Lower leg skin (tissue), 4 donors: ENCODE results near the gene CDH13. TPM values are rescaled to one million over a fixed set of nuclear protein-coding genes. Genes with fewer than 3 reads are reported as not detected.

Experiments used
- DNase-seq, 2 donors: peaks; one replicate each; pipeline ENCODE4 v3.0.0-alpha.2; 2019; ENCODE audit warnings: low spot score in 2 of 2
- H3K4me3 ChIP-seq: fragments of 200-600 bp; sonication (generic); 2 replicates; pipeline ENCODE4 v1.5.1; 2017; ENCODE audit warnings: mild to moderate bottlenecking, low read depth; ENCODE audit not compliant: poor library complexity, severe bottlenecking
- POLR2A ChIP-seq, 2 donors: fragments of 450-650 bp; IDR thresholded peaks; one replicate each; pipeline ENCODE4 v1.6.1; 2016 to 2017; ENCODE audit warnings: antibody characterized with exemption in 2 of 2, mild to moderate bottlenecking in 1 of 2, moderate library complexity in 1 of 2
- WGBS, 2 donors: methylation state at CpG; one replicate each; pipeline ENCODE4 v1.1.5; 2018; 5-methylcytosine and 5-hydroxymethylcytosine counted together
- intact Hi-C: fragments of 100-400 bp; cut with DNase I; formaldehyde crosslinking; loops from one replicate; pipeline ENCODE4 v1.15.0; 2023; ENCODE audit warnings: low total_unique reads
- total RNA-seq, 4 donors: library from RNA; depleted of rRNA; stranded (reverse); fragments of >200 nt; gene quantifications; one replicate each; pipeline ENCODE4 v1.1.0, GENCODE V29; 2016
- TF ChIP-seq, protein P1 (sequence below), 3 donors: fragments of 450-650 bp; IDR thresholded peaks; one replicate each; pipeline ENCODE4 v1.5.1; 2016; ENCODE audit warnings: antibody characterized with exemption in 3 of 3, mild to moderate bottlenecking in 3 of 3, moderate library complexity in 2 of 3

Gene CDH13
- total RNA-seq, 4 donors from 2014 or later: 102 to 246 (median 155) TPM

DNA sequence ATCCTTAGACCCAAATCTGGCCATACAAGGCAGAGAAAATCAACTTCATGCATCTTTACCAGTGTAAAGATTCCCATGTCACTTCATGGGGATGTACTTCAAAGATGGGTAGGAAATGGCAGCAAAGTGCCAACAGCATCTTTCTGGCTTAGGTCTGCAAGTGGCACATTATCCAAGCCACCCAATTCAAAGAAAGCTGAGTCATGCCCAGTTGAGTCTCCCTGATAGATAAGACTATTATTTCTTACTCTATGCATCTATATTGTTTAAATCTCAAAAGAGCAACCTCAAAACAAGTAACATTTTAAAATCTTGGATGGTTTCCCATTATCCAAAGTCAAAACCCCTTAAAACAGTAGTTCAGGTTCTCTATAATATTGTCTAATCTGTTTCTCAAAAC is 1119.8 kb downstream of the CDH13 start:
- no peak overlapping the region for H3K4me3 ChIP-seq
- TF ChIP-seq, protein P1, sequence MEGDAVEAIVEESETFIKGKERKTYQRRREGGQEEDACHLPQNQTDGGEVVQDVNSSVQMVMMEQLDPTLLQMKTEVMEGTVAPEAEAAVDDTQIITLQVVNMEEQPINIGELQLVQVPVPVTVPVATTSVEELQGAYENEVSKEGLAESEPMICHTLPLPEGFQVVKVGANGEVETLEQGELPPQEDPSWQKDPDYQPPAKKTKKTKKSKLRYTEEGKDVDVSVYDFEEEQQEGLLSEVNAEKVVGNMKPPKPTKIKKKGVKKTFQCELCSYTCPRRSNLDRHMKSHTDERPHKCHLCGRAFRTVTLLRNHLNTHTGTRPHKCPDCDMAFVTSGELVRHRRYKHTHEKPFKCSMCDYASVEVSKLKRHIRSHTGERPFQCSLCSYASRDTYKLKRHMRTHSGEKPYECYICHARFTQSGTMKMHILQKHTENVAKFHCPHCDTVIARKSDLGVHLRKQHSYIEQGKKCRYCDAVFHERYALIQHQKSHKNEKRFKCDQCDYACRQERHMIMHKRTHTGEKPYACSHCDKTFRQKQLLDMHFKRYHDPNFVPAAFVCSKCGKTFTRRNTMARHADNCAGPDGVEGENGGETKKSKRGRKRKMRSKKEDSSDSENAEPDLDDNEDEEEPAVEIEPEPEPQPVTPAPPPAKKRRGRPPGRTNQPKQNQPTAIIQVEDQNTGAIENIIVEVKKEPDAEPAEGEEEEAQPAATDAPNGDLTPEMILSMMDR (IDR thresholded peaks at IDR 0.05): no peak
- TF ChIP-seq POLR2A (IDR thresholded peaks at IDR 0.05): no peak
- intact Hi-C loops: no loop called here
- DNase-seq: no peak

DNA sequence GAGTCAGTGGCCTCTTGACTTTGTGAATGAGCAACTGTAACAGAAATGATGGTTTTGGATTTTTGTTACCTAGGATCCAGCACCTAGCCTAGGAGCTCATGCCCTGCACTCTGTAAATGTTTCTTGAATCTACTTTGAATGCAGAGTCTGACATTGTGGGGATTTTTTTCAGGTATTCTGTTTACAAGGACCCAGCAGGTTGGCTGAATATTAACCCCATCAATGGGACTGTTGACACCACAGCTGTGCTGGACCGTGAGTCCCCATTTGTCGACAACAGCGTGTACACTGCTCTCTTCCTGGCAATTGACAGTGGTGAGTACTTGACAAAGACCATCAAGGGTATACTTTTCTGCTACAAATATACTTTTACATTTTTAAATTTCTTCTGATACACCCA is 1121.2 kb downstream of the CDH13 start:
- no peak for TF ChIP-seq POLR2A (IDR thresholded peaks at IDR 0.05)
- TF ChIP-seq, protein P1 (IDR thresholded peaks at IDR 0.05): no peak
- intact Hi-C loops: no loop called here
- DNase-seq: no peak
- H3K4me3 ChIP-seq: no peak overlapping the region
- WGBS, 2 donors: 96 to 97% methylated on average over 3 of the region's 3 CpGs

DNA sequence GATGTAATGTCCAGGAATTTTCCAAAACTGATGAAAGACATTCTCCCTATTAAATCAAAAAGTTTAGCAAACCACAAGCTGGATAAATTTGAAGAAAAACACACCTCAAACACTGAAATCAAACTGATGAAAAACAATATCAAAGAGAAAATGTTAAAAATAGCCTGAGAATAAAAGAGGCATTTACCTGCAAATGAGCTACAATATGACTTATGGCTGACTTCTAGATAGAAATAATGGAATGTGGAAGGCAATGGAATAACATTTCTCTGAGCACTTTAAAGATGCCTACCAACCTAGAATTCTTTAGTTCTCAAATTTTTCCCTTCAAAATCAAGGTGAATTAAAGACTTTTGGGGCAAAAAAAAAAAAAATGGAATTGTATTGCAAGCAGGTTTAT is 1128.6 kb downstream of the CDH13 start:
- intact Hi-C loops: no loop called here
- H3K4me3 ChIP-seq: no peak overlapping the region
- no peak for DNase-seq
- no peak for TF ChIP-seq POLR2A (IDR thresholded peaks at IDR 0.05)
- TF ChIP-seq, protein P1 (IDR thresholded peaks at IDR 0.05): no peak

DNA sequence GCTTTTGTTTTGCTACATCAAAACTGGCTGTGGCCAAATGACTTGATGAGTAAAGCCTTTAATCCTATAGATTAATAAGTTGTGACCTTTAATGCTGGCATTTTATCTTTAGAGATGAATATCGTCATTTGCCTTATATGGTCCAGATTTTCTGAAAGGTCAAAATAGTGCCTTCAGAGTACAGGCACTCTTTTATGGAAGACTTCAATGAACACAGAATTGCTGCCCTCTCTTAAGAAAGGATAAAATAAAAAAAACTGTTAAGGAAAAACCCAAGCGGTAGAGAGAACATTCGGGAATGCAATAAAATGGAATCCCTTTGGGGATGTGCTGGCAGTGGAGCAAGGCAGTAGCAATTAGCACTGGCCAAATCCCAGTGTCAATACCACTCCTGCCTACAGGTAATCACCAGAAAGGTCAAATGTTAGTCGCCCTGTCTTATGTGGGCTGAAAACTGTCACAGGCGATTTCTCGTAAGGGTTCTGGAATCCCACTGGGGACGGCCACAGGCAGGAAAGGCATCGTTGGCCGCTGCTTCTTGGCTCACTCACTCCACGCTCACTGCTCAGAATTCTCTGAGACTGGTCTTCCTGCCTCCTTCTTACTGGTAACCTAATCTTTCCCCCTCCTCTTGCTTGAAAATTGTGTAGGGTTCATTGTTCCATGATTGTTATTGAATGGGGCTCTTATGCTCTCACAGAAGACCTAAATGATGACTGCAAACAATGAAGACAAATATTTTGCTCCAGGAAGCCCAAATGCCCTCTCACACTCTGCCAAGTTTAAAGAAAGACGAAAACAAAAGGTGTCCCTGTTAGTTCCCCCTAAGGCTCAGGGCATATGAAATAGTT is 1135.6 kb downstream of the CDH13 start:
- 57 to 79% methylated on average over 11 of the region's 11 CpGs for WGBS, 2 donors
- intact Hi-C loops: no loop called here
- H3K4me3 ChIP-seq: no peak overlapping the region
- no peak for TF ChIP-seq POLR2A (IDR thresholded peaks at IDR 0.05)
- TF ChIP-seq, protein P1 (IDR thresholded peaks at IDR 0.05): no peak
- DNase-seq: no peak

DNA sequence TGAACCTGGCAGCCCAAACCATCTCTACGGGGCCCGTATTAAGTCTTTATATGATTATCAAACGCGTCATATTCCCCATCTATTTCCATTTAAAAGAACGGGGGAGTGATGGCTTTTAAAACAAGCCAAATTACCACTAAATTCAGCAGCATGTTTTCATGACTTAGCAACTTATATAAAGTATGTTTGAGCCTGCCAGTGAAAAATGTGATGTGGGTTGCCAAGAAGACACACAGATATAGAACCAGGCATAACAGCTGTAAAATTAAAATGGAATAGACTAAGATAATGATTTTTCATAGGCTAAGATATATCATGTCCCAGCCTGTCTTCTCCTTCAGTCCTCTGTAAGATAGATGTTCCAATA is 1136.2 kb downstream of the CDH13 start:
- 35 to 49% methylated on average over 5 of the region's 5 CpGs for WGBS, 2 donors
- intact Hi-C loops: no loop called here
- TF ChIP-seq, protein P1 (IDR thresholded peaks at IDR 0.05): no peak
- no peak for TF ChIP-seq POLR2A (IDR thresholded peaks at IDR 0.05)
- H3K4me3 ChIP-seq: no peak overlapping the region
- DNase-seq: no peak

DNA sequence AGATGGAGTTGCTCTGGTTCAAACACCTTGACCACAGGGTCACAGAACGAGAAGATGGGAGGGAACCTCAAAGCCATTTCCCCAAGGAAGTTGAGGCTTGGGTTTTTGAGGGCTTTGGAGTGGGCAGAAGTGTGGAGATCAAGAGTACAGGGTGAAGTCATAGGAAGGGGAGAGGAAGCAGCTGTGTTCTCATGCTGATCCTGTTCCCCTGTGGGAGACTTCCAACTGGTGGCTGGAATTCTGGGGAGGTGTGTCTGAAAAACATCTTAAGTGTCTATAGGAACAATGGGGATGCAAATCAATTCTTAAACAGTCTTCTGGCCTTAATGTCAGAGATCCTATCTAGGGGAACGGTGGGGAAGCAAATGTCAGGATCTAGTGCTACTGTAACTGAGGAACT is 1142.2 kb downstream of the CDH13 start:
- 52 to 67% methylated on average over 2 of the region's 2 CpGs for WGBS, 2 donors
- intact Hi-C loops: no loop called here

More for the DNA sequence above, 1142.2 kb downstream of the CDH13 start:
- no peak for TF ChIP-seq POLR2A (IDR thresholded peaks at IDR 0.05)
- H3K4me3 ChIP-seq: no peak overlapping the region
- DNase-seq: no peak
